ENCODE results near the gene CACNA1A. TPM values are rescaled to one million over a fixed set of nuclear protein-coding genes. Genes with fewer than 3 reads are reported as not detected.
A peak's percentile ranks its signal among the peaks of the same experiment; 100 is the strongest.

The CACNA1A gene
- total and polyA plus RNA-seq, 2 of the 4 experiments (the other 2 are of a cell fraction): 5.9 to 15.0 TPM

DNA sequence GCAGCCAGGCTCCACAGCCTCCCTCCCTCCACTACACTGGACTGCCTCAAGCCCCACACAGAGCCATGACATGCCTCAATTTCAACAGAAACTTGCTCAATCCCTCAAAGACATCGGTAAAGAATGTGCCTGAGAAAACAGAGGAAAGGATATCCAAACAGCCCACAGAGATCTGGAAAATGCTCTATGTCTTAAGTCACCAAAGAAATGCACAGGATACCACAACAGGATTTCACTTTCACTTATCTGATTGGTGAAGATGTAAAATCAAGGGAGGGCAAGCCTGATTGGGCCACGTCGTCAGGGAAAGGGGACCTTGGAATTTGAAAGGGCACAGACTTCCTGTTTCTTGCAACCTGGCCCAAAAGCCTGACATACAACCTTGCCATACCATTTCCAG lies 14.2 kb downstream of the CACNA1A start:
- Histone ChIP-seq H2AK5ac (ENCODE audit: low read depth, low read length) (no peak overlapping the region), H3K27me3 (ENCODE audit: control insufficient read depth, insufficient read depth, low read length) (no peaks in the 10 kb centered on the region), H3K4me2 (ENCODE audit: low read depth, low read length) (peak overlapping the region; percentile 65), H4K91ac (ENCODE audit: insufficient read depth, low read depth, low read length) (no peak overlapping the region), H3K9ac (ENCODE audit: low read depth, low read length) (no peak overlapping the region), H2BK15ac (ENCODE audit: low read depth, low read length) (no peak overlapping the region), H3K56ac (ENCODE audit: extremely low read depth, insufficient read depth, low read length) (no peak overlapping the region), H3K79me1 (ENCODE audit: low read depth in 1 of 2, low read length in 2 of 2) (peaks cover 12 to 17% of the 10 kb centered on the region in 2 experiments; a peak in 2 of 4 replicates), H3K23ac (ENCODE audit: low read depth, low read length) (no peak overlapping the region), H2BK120ac (ENCODE audit: low read depth, low read length) (no peak overlapping the region), H3K27ac (ENCODE audit: insufficient read depth, low read length) (peak overlapping the region; percentile 68; the same call in 1 of the 2 replicates), H4K20me1 (ENCODE audit: insufficient read depth, low read length) (no peaks in the 10 kb centered on the region), H2AK9ac (replicated peaks; ENCODE audit: low read depth, low read length, poor library complexity) (no peak overlapping the region), H2BK20ac (ENCODE audit: low read depth, low read length) (no peak overlapping the region; the same call in 1 of the 2 replicates), H3K9me3 (ENCODE audit: control insufficient read depth, insufficient read depth, low read length) (no peaks in the 10 kb centered on the region), H2AFZ (replicated peaks; ENCODE audit: low read length, poor library complexity) (peak overlapping the region; percentile 19), H3K4me1 (ENCODE audit: control insufficient read depth, insufficient read depth, low read length) (peaks cover 7% of the 10 kb centered on the region), H3K9me1 (ENCODE audit: insufficient read depth, low read length) (peaks cover 8% of the 10 kb centered on the region), H4K5ac (ENCODE audit: low read depth, low read length) (no peak overlapping the region), H3K36me3 (ENCODE audit: control insufficient read depth, insufficient read depth, low read length) (no peaks in the 10 kb centered on the region), H4K8ac (ENCODE audit: low read depth in 2 of 2, low read length in 2 of 2) (peak overlapping the region; percentile 25 to 39; a peak in 1 of 4 replicates), H3K4me3 (ENCODE audit: insufficient read depth, low read depth, low read length) (no peak overlapping the region), H3K18ac (ENCODE audit: low read depth, low read length) (no peak overlapping the region), H2BK5ac (ENCODE audit: low read depth, low read length, poor library complexity, severe bottlenecking) (peak overlapping the region; percentile 54), H3K4ac (ENCODE audit: low read depth, low read length) (peak overlapping the region; percentile 33; the same call in 1 of the 2 replicates), H3K14ac (replicated peaks; ENCODE audit: low read depth, low read length) (no peak overlapping the region; the same call in 1 of the 2 replicates)
- no CpG with 5 or more reads among the region's 3 CpGs for WGBS, 2 experiments (ENCODE audit: extremely low coverage in 2 of 2, insufficient read length in 1 of 2)
- ChIA-PET POLR2A (ENCODE audit: unreplicated experiment) (no interaction called here), CTCF (no interaction called here)
- intact Hi-C loops (cut with micrococcal nuclease) (loop anchor here (10.0 kb wide), 1 partner anchor 47 kb away; no protein-coding TSS in a partner anchor), dilution Hi-C loops (cut with HindIII; ENCODE audit: low sequenced_read_pairs, unreplicated experiment) (no loop called here), in situ Hi-C loops (cut with MboI; ENCODE audit: low sequenced_read_pairs) (no loop called here)
- no TSS peak for BruUV-seq (replicated peaks)
- TF ChIP-seq CEBPB (IDR thresholded peaks at IDR 0.05; ENCODE audit: low read depth, low read length): peak; percentile 97
- no peak for TF ChIP-seq SMC3 (IDR thresholded peaks at IDR 0.05; ENCODE audit: low read depth, low read length)
- DNase-seq (peak; percentile 93), ATAC-seq (ENCODE audit: low read depth) (peak; percentile 98)

All from IMR-90 (cell line).